IMR-90 (cell line): ENCODE results near the gene KPTN. TPM values are rescaled to one million over a fixed set of nuclear protein-coding genes. Genes with fewer than 3 reads are reported as not detected.

ENCODE experiments used
- ATAC-seq: fragments of 200-7000 bp; cut with Tn5 transposase; 2 replicates; pipeline ENCODE4 v1.9.1; 2020; ENCODE audit warnings: low read depth, mild to moderate bottlenecking, moderate library complexity
- BruUV-seq: library from RNA; stranded (reverse); fragments of 400-500 nt; replicated peaks from 2 replicates; lab custom pipeline; 2021; lab: Mats Ljungman, UMichigan
- CTCF ChIA-PET: fragments of 300-600 bp; formaldehyde crosslinking; extraction: SDS; loops from one replicate; lab custom pipeline; 2021; ENCODE audit warnings: antibody characterized with exemption; lab: Yijun Ruan, JAX
- POLR2A ChIA-PET: fragments of 300-600 bp; sonication (Branson Sonifier 250); formaldehyde crosslinking; loops from one replicate; lab custom pipeline; 2022; ENCODE audit warnings: antibody characterized with exemption; ENCODE audit not compliant: unreplicated experiment; lab: Charles Lee
- DNase-seq: peaks from one replicate; pipeline ENCODE4 v3.0.0; 2013
- H2AFZ ChIP-seq: replicated peaks from 2 replicates; pipeline ENCODE3; 2013; ENCODE audit warnings: low read length, mild to moderate bottlenecking; ENCODE audit not compliant: poor library complexity
- H2AK5ac ChIP-seq: 2 replicates; pipeline ENCODE4 v1.6.1; 2013; ENCODE audit warnings: low read depth, low read length, inconsistent platforms
- H2AK9ac ChIP-seq: replicated peaks from 2 replicates; pipeline ENCODE3; 2013; ENCODE audit warnings: mild to moderate bottlenecking, low read depth, low read length, moderate library complexity; ENCODE audit not compliant: poor library complexity
- H2BK120ac ChIP-seq: 2 replicates; pipeline ENCODE4 v1.6.1; 2013; ENCODE audit warnings: low read depth, low read length, inconsistent platforms
- H2BK15ac ChIP-seq: 3 replicates; pipeline ENCODE4 v1.6.1; 2013; ENCODE audit warnings: low read depth, low read length, inconsistent platforms
- H2BK20ac ChIP-seq: 2 replicates; pipeline ENCODE4 v1.6.1; 2013; ENCODE audit warnings: low read depth, mild to moderate bottlenecking, inconsistent platforms, low read length, moderate library complexity
- H2BK5ac ChIP-seq: 2 replicates; pipeline ENCODE4 v1.6.1; 2013; ENCODE audit warnings: mild to moderate bottlenecking, low read depth, low read length, inconsistent platforms; ENCODE audit not compliant: poor library complexity, severe bottlenecking
- H3K14ac ChIP-seq: replicated peaks from 2 replicates; pipeline ENCODE4 v1.6.1; 2013; ENCODE audit warnings: low read depth, low read length, inconsistent platforms
- H3K18ac ChIP-seq: 2 replicates; pipeline ENCODE4 v1.6.1; 2013; ENCODE audit warnings: low read depth, low read length, control low read depth
- H3K23ac ChIP-seq: 2 replicates; pipeline ENCODE4 v1.6.1; 2013; ENCODE audit warnings: low read depth, low read length, inconsistent platforms
- H3K27ac ChIP-seq: 2 replicates; pipeline ENCODE4 v1.5.1; 2013; ENCODE audit warnings: mild to moderate bottlenecking, control low read depth, low read length; ENCODE audit not compliant: insufficient read depth
- H3K27me3 ChIP-seq: 2 replicates; pipeline ENCODE4 v1.6.1; 2013; ENCODE audit warnings: low read length; ENCODE audit not compliant: control insufficient read depth, insufficient read depth
- H3K36me3 ChIP-seq: 2 replicates; pipeline ENCODE4 v1.6.1; 2013; ENCODE audit warnings: low read length, mixed read lengths; ENCODE audit not compliant: control insufficient read depth, insufficient read depth
- H3K4ac ChIP-seq: 2 replicates; pipeline ENCODE4 v1.6.1; 2013; ENCODE audit warnings: low read depth, low read length, inconsistent platforms
- H3K4me1 ChIP-seq: 2 replicates; pipeline ENCODE4 v1.6.1; 2013; ENCODE audit warnings: low read length, mixed read lengths; ENCODE audit not compliant: control insufficient read depth, insufficient read depth
- H3K4me2 ChIP-seq: 2 replicates; pipeline ENCODE4 v1.6.1; 2013; ENCODE audit warnings: low read depth, mild to moderate bottlenecking, control low read depth, low read length, moderate library complexity
- H3K4me3 ChIP-seq: 2 replicates; pipeline ENCODE4 v1.5.1; 2013; ENCODE audit warnings: low read depth, mild to moderate bottlenecking, control low read depth, low read length, moderate library complexity; ENCODE audit not compliant: insufficient read depth
- H3K56ac ChIP-seq: 2 replicates; pipeline ENCODE4 v1.6.1; 2013; ENCODE audit warnings: low read length, inconsistent platforms; ENCODE audit not compliant: insufficient read depth; ENCODE audit errors: extremely low read depth
- H3K79me1 ChIP-seq, 2 experiments: 2 replicates each; pipeline ENCODE4 v1.6.1; 2013; ENCODE audit warnings: low read length in 2 of 2, inconsistent platforms in 1 of 2, low read depth in 1 of 2
- H3K9ac ChIP-seq: 2 replicates; pipeline ENCODE4 v1.6.1; 2013; ENCODE audit warnings: low read depth, low read length, control low read depth
- H3K9me1 ChIP-seq: 2 replicates; pipeline ENCODE4 v1.6.1; 2013; ENCODE audit warnings: low read length, inconsistent platforms; ENCODE audit not compliant: insufficient read depth
- H3K9me3 ChIP-seq: 2 replicates; pipeline ENCODE4 v1.6.1; 2013; ENCODE audit warnings: low read length; ENCODE audit not compliant: control insufficient read depth, insufficient read depth
- H4K20me1 ChIP-seq: 2 replicates; pipeline ENCODE4 v1.6.1; 2013; ENCODE audit warnings: low read length, inconsistent platforms; ENCODE audit not compliant: insufficient read depth
- H4K5ac ChIP-seq: 2 replicates; pipeline ENCODE4 v1.6.1; 2013; ENCODE audit warnings: mild to moderate bottlenecking, low read depth, low read length, control low read depth
- H4K8ac ChIP-seq, 2 experiments: 2 replicates each; pipeline ENCODE4 v1.6.1; 2013; ENCODE audit warnings: low read depth in 2 of 2, low read length in 2 of 2, control low read depth in 1 of 2, inconsistent platforms in 1 of 2
- H4K91ac ChIP-seq: 2 replicates; pipeline ENCODE4 v1.6.1; 2013; ENCODE audit warnings: low read depth, low read length, inconsistent platforms; ENCODE audit not compliant: insufficient read depth
- BHLHE40 ChIP-seq: fragments of 150-350 bp; IDR thresholded peaks from 2 replicates; pipeline ENCODE4 v1.6.1; 2016; ENCODE audit warnings: mild to moderate bottlenecking, low read depth, low read length
- CEBPB ChIP-seq: IDR thresholded peaks from 2 replicates; pipeline ENCODE4 v1.6.1; 2012; ENCODE audit warnings: low read depth, low read length, improper control_type of control experiment
- CHD1 ChIP-seq: IDR thresholded peaks from 2 replicates; pipeline ENCODE4 v1.6.1; 2012; ENCODE audit warnings: low read depth, low read length, improper control_type of control experiment
- CTCF ChIP-seq: conservative IDR thresholded peaks from 2 replicates; pipeline ENCODE4 v1.5.1; 2012; ENCODE audit warnings: mild to moderate bottlenecking, low read depth, low read length, improper control_type of control experiment
- FOS ChIP-seq: fragments of 150-350 bp; IDR thresholded peaks from 2 replicates; pipeline ENCODE4 v1.6.1; 2016; ENCODE audit warnings: low read depth, low read length
- MAFK ChIP-seq: IDR thresholded peaks from 2 replicates; pipeline ENCODE4 v1.6.1; 2012; ENCODE audit warnings: low read depth, low read length, improper control_type of control experiment
- MAZ ChIP-seq: IDR thresholded peaks from 2 replicates; pipeline ENCODE4 v1.6.1; 2012; ENCODE audit warnings: low read depth, mild to moderate bottlenecking, low read length, improper control_type of control experiment, moderate library complexity, borderline replicate concordance
- MXI1 ChIP-seq: IDR thresholded peaks from 2 replicates; pipeline ENCODE4 v1.6.1; 2012; ENCODE audit warnings: low read depth, mild to moderate bottlenecking, low read length, moderate library complexity, borderline replicate concordance
- NFE2L2 ChIP-seq: fragments of 150-350 bp; IDR thresholded peaks from 2 replicates; pipeline ENCODE4 v1.6.1; 2016; ENCODE audit warnings: low read depth, mild to moderate bottlenecking, low read length
- POLR2A ChIP-seq: IDR thresholded peaks from 2 replicates; pipeline ENCODE4 v1.6.1; 2012; ENCODE audit warnings: mild to moderate bottlenecking, low read depth, low read length
- RAD21 ChIP-seq: IDR thresholded peaks from 2 replicates; pipeline ENCODE4 v1.6.1; 2012; ENCODE audit warnings: low read length, improper control_type of control experiment
- RFX5 ChIP-seq: IDR thresholded peaks from 2 replicates; pipeline ENCODE4 v1.8.0; 2012; ENCODE audit warnings: low read depth, mild to moderate bottlenecking, low read length, moderate library complexity
- SMC3 ChIP-seq: fragments of 150-350 bp; IDR thresholded peaks from 2 replicates; pipeline ENCODE4 v1.6.1; 2016; ENCODE audit warnings: low read depth, mild to moderate bottlenecking, antibody characterized with exemption, low read length, moderate library complexity
- USF2 ChIP-seq: fragments of 150-350 bp; IDR thresholded peaks from 2 replicates; pipeline ENCODE4 v1.6.1; 2017; ENCODE audit warnings: mild to moderate bottlenecking, antibody characterized with exemption, low read length, low read depth
- WGBS, 2 experiments: methylation state at CpG; one replicate each; pipeline versions ENCODE4 v1.1.5 to v1.1.7; 2013; ENCODE audit warnings: missing lambda C conversion rate in 2 of 2; ENCODE audit not compliant: insufficient read length in 1 of 2; ENCODE audit errors: extremely low coverage in 2 of 2; 5-methylcytosine and 5-hydroxymethylcytosine counted together
- dilution Hi-C: fragments of 300-500 bp; cut with HindIII; formaldehyde crosslinking; loops from one replicate; pipeline ENCODE4 v1.14.3; 2018; ENCODE audit warnings: low sequenced_read_pairs; ENCODE audit not compliant: unreplicated experiment
- in situ Hi-C: fragments of 300-500 bp; cut with MboI; formaldehyde crosslinking; loops from 3 replicates; pipeline ENCODE4 v1.14.3; 2019; ENCODE audit warnings: low sequenced_read_pairs, inconsistent platforms, mixed read lengths
- intact Hi-C: fragments of 100-400 bp; cut with micrococcal nuclease; formaldehyde crosslinking; loops from 2 replicates; pipeline ENCODE4 v1.10.0; 2022
- polyA plus RNA-seq, 3 experiments: library from polyadenylated mRNA; depleted of rRNA; stranded (reverse); fragments of >200 nt; gene quantifications; 2 replicates each; pipeline ENCODE4 v1.2.3, GENCODE V29; 2012; ENCODE audit warnings: low replicate concordance in 1 of 3
- total RNA-seq: library from RNA; depleted of rRNA; stranded (reverse); fragments of >200 nt; gene quantifications from 2 replicates; pipeline ENCODE4 v1.2.3, GENCODE V29; 2012
- TF ChIP-seq, protein P1 (sequence below): fragments of 150-350 bp; IDR thresholded peaks from 2 replicates; pipeline ENCODE4 v1.6.1; 2016; ENCODE audit warnings: low read depth, mild to moderate bottlenecking, low read length, moderate library complexity, borderline replicate concordance

The KPTN gene
- total and polyA plus RNA-seq, 2 of the 4 experiments (the other 2 are of a cell fraction), result 4.1 to 15.4 TPM

DNA sequence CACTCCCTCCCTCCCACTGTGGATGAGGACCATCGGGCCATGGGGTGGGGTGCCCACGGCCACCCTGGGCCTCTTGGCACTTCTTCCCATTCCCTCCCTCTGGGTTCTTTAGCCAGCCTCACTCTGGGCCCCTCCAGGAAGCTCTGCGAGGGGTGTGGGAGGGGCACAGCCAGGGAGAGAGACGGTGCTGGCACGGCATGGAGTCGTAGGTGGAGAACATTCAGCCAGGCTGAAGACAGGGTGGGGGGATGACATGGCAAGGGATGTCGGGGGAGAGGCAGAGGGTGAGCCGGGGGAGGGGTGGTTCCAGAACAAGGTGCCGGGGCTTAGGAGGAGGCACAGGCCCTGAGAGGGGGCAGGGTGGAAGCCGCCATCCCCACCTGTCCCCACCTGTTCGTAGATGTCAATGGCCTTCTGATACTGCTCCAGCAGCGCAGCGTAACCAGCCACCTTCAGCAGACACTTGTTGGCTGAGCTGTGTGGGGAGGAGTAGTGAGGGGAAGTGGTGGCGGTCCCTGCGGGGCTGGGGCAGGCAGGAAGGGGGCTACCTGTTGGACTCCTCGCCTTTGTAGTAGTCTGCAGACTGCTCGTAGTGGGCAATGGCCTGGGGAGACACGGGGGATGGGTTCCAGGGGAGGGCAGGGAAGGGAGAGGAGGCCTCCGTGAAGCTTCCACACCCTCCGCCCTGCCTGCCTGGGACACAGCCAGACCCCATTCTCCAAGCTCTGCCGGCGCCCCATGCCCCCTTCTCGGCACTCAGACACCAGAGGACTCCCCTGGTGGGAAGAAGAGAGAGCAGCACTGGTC is 8.8 kb upstream of the KPTN start:
- H4K8ac ChIP-seq, result no peak overlapping the region
- H3K18ac ChIP-seq, result no peak overlapping the region
- peaks cover 6% of the 10 kb centered on the region; the same call in 1 of the 2 replicates for H3K9me1 ChIP-seq
- no TSS peak for BruUV-seq
- H2BK15ac ChIP-seq, result no peak overlapping the region
- intact Hi-C loops (no loop called here), in situ Hi-C loops (no loop called here), dilution Hi-C loops (no loop called here)
- no peak overlapping the region for H2AK5ac ChIP-seq
- H2BK120ac ChIP-seq, result no peak overlapping the region
- ATAC-seq, result no peak
- H2BK5ac ChIP-seq, result no peak overlapping the region
- H3K23ac ChIP-seq, result no peak overlapping the region
- H2AK9ac ChIP-seq, result no peak overlapping the region
- H3K56ac ChIP-seq, result no peak overlapping the region
- H3K79me1 ChIP-seq, result peaks cover 0 to 7% of the 10 kb centered on the region in 2 experiments; a peak in 2 of 4 replicates
- no peak overlapping the region for H4K5ac ChIP-seq
- H3K4ac ChIP-seq, result no peak overlapping the region
- H3K14ac ChIP-seq, result no peak overlapping the region
- no peak overlapping the region for H3K4me3 ChIP-seq
- H2AFZ ChIP-seq, result no peak overlapping the region
- no peak for DNase-seq
- no peak overlapping the region for H3K27ac ChIP-seq
- 80% methylated on average over 2 of the region's 23 CpGs; no CpG with 5 or more reads in 1 of the 2 experiments for WGBS, 2 experiments
- no peak overlapping the region for H3K4me2 ChIP-seq
- H2BK20ac ChIP-seq, result no peak overlapping the region
- H4K20me1 ChIP-seq, result peaks cover 12% of the 10 kb centered on the region; the same call in 1 of the 2 replicates
- no peak overlapping the region for H3K9ac ChIP-seq
- ChIA-PET CTCF (no interaction called here), POLR2A (no interaction called here)
- no peak overlapping the region for H4K91ac ChIP-seq
- no peaks in the 10 kb centered on the region for H3K9me3 ChIP-seq
- peaks cover 54% of the 10 kb centered on the region for H3K36me3 ChIP-seq
- no peaks in the 10 kb centered on the region for H3K27me3 ChIP-seq
- no peaks in the 10 kb centered on the region for H3K4me1 ChIP-seq
- TF ChIP-seq POLR2A (no peak), NFE2L2 (no peak), MAZ (no peak), FOS (no peak), MAFK (no peak), MXI1 (no peak), RAD21 (no peak), CEBPB (no peak), SMC3 (no peak), CTCF (no peak), RFX5 (no peak), CHD1 (no peak), BHLHE40 (no peak), USF2 (no peak)
- TF ChIP-seq, protein P1, sequence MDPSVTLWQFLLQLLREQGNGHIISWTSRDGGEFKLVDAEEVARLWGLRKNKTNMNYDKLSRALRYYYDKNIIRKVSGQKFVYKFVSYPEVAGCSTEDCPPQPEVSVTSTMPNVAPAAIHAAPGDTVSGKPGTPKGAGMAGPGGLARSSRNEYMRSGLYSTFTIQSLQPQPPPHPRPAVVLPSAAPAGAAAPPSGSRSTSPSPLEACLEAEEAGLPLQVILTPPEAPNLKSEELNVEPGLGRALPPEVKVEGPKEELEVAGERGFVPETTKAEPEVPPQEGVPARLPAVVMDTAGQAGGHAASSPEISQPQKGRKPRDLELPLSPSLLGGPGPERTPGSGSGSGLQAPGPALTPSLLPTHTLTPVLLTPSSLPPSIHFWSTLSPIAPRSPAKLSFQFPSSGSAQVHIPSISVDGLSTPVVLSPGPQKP, result no peak
